HFF-Myc (cell line): Measurements from ENCODE around the gene PTPRA.

Experiments
- DNase-seq: peaks from one replicate; pipeline ENCODE4 v3.0.0-alpha.2; 2011; ENCODE audit warnings: low read depth; ENCODE audit errors: extremely low read depth
- H3K4me3 ChIP-seq: replicated peaks from 2 replicates; pipeline ENCODE4 v1.5.1; 2011; ENCODE audit warnings: low read depth, mild to moderate bottlenecking, control low read depth, low read length
- TF ChIP-seq, protein P1 (sequence below): IDR thresholded peaks from 2 replicates; pipeline ENCODE4 v1.5.1; 2012; ENCODE audit warnings: mild to moderate bottlenecking, low read depth, low read length, control low read depth; ENCODE audit errors: missing control alignments

Gene PTPRA

DNA sequence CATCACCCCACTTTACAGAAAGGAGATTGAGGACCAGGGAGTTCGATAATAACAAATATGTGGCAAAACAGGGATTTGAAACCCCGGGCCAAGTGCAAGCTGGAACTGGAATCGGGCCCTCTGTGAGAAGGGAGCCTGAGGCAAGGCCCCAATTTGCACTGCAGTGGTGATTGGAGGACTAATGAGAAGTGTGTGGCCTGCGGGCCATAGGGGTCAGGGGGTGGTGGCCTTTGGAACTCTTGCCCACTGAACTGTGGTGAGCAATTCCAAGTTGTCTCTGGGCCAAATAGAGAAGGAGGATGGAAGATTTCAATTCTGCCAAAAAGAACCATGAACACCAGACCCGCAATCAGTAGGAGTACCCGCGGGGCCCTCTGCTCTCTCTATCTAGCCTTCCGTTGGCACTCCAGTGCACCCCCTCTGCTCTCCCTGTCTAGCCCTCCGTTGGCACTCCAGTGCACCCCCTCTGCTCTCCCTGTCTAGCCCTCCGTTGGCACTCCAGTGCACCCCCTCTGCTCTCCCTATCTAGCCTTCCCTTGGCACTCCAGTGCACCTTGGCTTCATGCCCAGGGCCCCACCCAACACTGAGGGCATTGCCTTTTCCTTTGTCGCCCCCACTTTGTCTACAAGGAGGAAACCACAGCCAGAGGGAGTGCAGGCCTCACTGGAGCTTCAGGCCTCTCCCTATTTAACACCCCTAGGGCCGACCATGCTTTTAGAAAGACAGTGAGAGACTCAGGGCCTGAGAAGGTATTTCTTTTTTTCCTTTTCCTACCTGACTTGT, 6.0 kb upstream of the PTPRA start:
- no peak overlapping the region for H3K4me3 ChIP-seq
- TF ChIP-seq, protein P1, sequence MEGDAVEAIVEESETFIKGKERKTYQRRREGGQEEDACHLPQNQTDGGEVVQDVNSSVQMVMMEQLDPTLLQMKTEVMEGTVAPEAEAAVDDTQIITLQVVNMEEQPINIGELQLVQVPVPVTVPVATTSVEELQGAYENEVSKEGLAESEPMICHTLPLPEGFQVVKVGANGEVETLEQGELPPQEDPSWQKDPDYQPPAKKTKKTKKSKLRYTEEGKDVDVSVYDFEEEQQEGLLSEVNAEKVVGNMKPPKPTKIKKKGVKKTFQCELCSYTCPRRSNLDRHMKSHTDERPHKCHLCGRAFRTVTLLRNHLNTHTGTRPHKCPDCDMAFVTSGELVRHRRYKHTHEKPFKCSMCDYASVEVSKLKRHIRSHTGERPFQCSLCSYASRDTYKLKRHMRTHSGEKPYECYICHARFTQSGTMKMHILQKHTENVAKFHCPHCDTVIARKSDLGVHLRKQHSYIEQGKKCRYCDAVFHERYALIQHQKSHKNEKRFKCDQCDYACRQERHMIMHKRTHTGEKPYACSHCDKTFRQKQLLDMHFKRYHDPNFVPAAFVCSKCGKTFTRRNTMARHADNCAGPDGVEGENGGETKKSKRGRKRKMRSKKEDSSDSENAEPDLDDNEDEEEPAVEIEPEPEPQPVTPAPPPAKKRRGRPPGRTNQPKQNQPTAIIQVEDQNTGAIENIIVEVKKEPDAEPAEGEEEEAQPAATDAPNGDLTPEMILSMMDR, result no peak
- DNase-seq, result no peak

DNA sequence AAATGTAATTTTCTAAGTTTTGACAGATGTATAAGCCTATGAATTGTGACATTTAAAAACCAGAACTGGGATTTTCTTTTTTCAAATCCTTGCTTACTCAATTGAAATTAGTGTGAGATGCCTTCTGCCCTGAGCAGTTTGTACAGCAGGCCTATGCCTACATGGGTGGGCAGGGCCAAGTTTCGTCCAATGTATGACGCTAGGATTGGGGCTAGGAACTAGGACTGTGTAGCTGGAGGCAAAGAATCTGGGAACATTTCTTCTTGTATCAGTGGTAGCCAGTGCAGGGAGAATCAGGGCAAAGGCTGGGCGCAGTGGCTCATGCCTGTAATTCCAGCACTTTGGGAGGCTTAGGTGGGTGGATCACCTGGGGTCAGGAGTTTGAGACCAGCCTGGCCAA, 3.9 kb upstream of the PTPRA start:
- DNase-seq, result no peak
- TF ChIP-seq, protein P1, result no peak
- H3K4me3 ChIP-seq, result no peak overlapping the region

DNA sequence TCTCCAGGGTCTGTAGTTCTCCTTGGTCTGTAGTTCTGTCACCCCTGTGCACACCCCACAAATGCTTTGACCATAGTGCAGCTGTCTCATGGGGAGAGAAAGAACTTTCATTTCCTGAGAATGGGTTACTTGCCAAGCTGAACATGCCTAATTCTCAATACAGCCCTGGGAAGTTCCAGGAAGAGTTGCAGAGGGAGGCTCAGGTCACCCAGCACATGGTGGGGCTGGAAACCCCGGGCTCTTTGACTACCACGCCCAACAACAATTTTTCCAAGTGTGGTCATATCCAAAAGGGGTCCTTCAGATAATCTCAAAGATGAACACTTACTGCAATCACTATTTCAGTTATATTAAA, 2.2 kb upstream of the PTPRA start:
- no peak overlapping the region for H3K4me3 ChIP-seq
- DNase-seq, result peak; percentile 42
- TF ChIP-seq, protein P1, result no peak

DNA sequence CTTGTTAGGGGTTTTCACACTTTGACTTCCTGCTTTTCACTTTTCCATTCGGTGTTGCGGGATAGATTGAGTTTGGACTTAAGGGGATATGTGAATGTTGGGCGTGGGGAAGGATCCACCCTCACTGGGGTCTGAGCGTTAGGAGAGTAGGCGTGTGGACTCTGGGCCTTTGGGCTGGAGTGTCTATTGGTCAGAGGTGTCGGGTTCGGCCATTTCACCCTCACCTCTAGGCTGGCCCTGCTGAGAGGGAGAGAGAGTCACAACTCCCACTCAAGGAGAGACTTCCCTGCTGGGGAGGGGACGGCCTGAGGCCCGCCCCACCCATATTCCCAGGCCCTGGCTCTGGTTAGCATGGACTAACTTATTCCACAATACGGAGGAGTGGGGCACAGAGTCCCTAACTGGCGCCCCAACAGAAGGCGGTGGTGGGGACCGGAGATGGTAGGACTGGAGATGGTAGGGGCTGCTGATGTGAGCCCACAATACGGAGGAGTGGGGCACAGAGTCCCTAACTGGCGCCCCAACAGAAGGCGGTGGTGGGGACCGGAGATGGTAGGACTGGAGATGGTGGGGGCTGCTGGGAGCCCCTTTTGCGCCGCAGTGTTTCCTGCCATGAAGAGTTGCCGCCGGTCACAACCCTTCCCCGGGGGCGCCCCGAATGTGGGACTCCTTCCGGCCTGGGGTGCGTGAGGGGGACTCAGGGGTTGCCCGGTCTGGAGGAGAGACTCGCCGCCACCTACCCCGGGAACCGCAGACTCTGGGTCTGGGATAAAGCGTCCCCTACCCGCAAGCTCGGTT, 1.4 kb upstream of the PTPRA start:
- no peak for DNase-seq
- TF ChIP-seq, protein P1, result no peak
- H3K4me3 ChIP-seq, result peak overlapping the region; percentile 69

DNA sequence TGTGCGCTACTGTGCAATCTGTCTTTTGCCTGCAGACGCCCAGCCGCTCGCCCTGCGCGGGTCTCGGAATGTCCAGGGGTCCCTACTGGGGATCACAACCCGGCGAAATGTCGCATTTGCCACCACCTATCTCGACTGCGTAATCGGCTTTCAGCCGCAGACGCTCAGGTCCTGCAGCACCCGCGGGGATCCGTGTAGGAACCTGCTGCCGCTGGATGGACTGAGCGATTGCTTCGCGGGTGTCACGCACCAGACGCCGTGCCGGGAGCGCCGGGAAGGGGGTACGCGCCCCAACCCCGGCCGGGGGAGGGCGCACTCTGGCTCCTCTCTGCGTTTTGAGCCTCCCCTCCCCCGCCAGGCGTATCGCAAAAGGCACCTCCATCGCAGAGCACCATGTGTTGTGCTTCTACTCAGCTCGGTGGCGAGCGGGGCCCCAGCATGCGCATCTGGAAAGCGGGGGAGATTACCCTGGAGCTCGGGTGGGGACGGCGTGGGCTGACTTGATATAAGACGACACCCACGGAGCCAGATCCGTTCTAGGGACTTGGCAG, 747 bp upstream of the PTPRA start:
- no peak for DNase-seq
- TF ChIP-seq, protein P1, result peak; percentile 48
- peak overlapping the region; percentile 69 for H3K4me3 ChIP-seq

DNA sequence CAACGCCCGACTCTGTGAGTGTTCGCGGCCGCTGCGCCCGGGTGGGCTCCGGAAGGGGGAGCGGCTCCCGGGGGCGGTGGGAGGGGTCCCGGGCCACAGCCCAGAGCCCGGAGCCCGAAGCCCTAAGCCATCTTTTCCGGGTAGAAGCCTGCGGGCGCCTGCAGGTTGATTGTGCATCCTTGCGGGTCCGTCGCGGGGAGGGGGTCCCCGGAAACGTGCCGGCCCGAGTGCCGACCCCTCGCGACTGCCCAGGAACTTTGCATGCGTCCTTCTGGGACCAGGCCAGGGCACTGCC, 413 bp downstream of the PTPRA start:
- no peak for DNase-seq
- TF ChIP-seq, protein P1, result no peak
- peak overlapping the region; percentile 69 for H3K4me3 ChIP-seq
